ENCODE results near the gene TECTB. TPM values are rescaled to one million over a fixed set of nuclear protein-coding genes. Genes with fewer than 3 reads are reported as not detected.

Gene TECTB
- total and polyA plus RNA-seq, 2 donors, result 0.05 to 0.21 TPM

GRCh38 chr10:112333452-112333851 is 50.3 kb downstream of the TECTB start:
- Histone ChIP-seq H3K9me3 (ENCODE audit: control insufficient read depth in 2 of 2, insufficient read depth in 1 of 2, low read length in 1 of 2) (no peaks in the 10 kb centered on the region), H3K27ac (ENCODE audit: low read depth in 1 of 2, low read length in 1 of 2) (no peak overlapping the region), H3K36me3 (ENCODE audit: control insufficient read depth in 2 of 2, insufficient read depth in 2 of 2, low read length in 1 of 2) (no peaks in the 10 kb centered on the region), H3K27me3 (ENCODE audit: control insufficient read depth in 2 of 2, insufficient read depth in 1 of 2, low read length in 1 of 2) (peaks cover 0 to 3% of the 10 kb centered on the region in 2 donors), H3K4me3 (ENCODE audit: low read length in 2 of 2) (no peak overlapping the region), H3K4me1 (ENCODE audit: control insufficient read depth in 2 of 2, insufficient read depth in 2 of 2, low read length in 2 of 2) (no peaks in the 10 kb centered on the region)
- DNase-seq (ENCODE audit: low read depth in 6 of 9, low spot score in 9 of 9), result no peak
- 87% methylated on average over 4 of the region's 4 CpGs for WGBS

- Histone ChIP-seq H3K4me1 (ENCODE audit: control insufficient read depth in 2 of 2, insufficient read depth in 2 of 2, low read length in 2 of 2) (no peaks in the 10 kb centered on the region), H3K36me3 (ENCODE audit: control insufficient read depth in 2 of 2, insufficient read depth in 2 of 2, low read length in 1 of 2) (no peaks in the 10 kb centered on the region), H3K27me3 (ENCODE audit: control insufficient read depth in 2 of 2, insufficient read depth in 1 of 2, low read length in 1 of 2) (peaks cover 0 to 3% of the 10 kb centered on the region in 2 donors), H3K9me3 (ENCODE audit: control insufficient read depth in 2 of 2, insufficient read depth in 1 of 2, low read length in 1 of 2) (no peaks in the 10 kb centered on the region), H3K27ac (ENCODE audit: low read depth in 1 of 2, low read length in 1 of 2) (no peak overlapping the region), H3K4me3 (ENCODE audit: low read length in 2 of 2) (no peak overlapping the region)
- DNase-seq (ENCODE audit: low read depth in 6 of 9, low spot score in 9 of 9), result no peak
- WGBS, result 47% methylated on average over 5 of the region's 5 CpGs
Measured at GRCh38 chr10:112335111-112335867, 52.1 kb downstream of the TECTB start.

GRCh38 chr10:112335868-112336265 is 52.7 kb downstream of the TECTB start:
- no peak overlapping the region for H3K4me3 ChIP-seq (ENCODE audit: low read length in 2 of 2)
- no peaks in the 10 kb centered on the region for H3K36me3 ChIP-seq (ENCODE audit: control insufficient read depth in 2 of 2, insufficient read depth in 2 of 2, low read length in 1 of 2)
- WGBS, result 36% methylated on average over 4 of the region's 4 CpGs
- no peaks in the 10 kb centered on the region for H3K9me3 ChIP-seq (ENCODE audit: control insufficient read depth in 2 of 2, insufficient read depth in 1 of 2, low read length in 1 of 2)
- no peak for DNase-seq (ENCODE audit: low read depth in 6 of 9, low spot score in 9 of 9)
- H3K27me3 ChIP-seq (ENCODE audit: control insufficient read depth in 2 of 2, insufficient read depth in 1 of 2, low read length in 1 of 2), result peaks cover 0 to 3% of the 10 kb centered on the region in 2 donors
- H3K27ac ChIP-seq (ENCODE audit: low read depth in 1 of 2, low read length in 1 of 2), result no peak overlapping the region
- H3K4me1 ChIP-seq (ENCODE audit: control insufficient read depth in 2 of 2, insufficient read depth in 2 of 2, low read length in 2 of 2), result no peaks in the 10 kb centered on the region

- DNase-seq (ENCODE audit: low read depth in 6 of 9, low spot score in 9 of 9), result no peak
- H3K36me3 ChIP-seq (ENCODE audit: control insufficient read depth in 2 of 2, insufficient read depth in 2 of 2, low read length in 1 of 2), result no peaks in the 10 kb centered on the region
- 89% methylated on average over 5 of the region's 5 CpGs for WGBS
- H3K9me3 ChIP-seq (ENCODE audit: control insufficient read depth in 2 of 2, insufficient read depth in 1 of 2, low read length in 1 of 2), result no peaks in the 10 kb centered on the region
- H3K4me3 ChIP-seq (ENCODE audit: low read length in 2 of 2), result no peak overlapping the region
- no peaks in the 10 kb centered on the region for H3K4me1 ChIP-seq (ENCODE audit: control insufficient read depth in 2 of 2, insufficient read depth in 2 of 2, low read length in 2 of 2)
- peaks cover 0 to 3% of the 10 kb centered on the region in 2 donors for H3K27me3 ChIP-seq (ENCODE audit: control insufficient read depth in 2 of 2, insufficient read depth in 1 of 2, low read length in 1 of 2)
- H3K27ac ChIP-seq (ENCODE audit: low read depth in 1 of 2, low read length in 1 of 2), result no peak overlapping the region
Measured at GRCh38 chr10:112336556-112337201, 53.5 kb downstream of the TECTB start.

- DNase-seq (ENCODE audit: low read depth in 6 of 9, low spot score in 9 of 9), result no peak
- H3K27ac ChIP-seq (ENCODE audit: low read depth in 1 of 2, low read length in 1 of 2), result no peak overlapping the region
- no peaks in the 10 kb centered on the region for H3K9me3 ChIP-seq (ENCODE audit: control insufficient read depth in 2 of 2, insufficient read depth in 1 of 2, low read length in 1 of 2)
- WGBS, result 91% methylated on average over 3 of the region's 3 CpGs
- H3K27me3 ChIP-seq (ENCODE audit: control insufficient read depth in 2 of 2, insufficient read depth in 1 of 2, low read length in 1 of 2), result peaks cover 0 to under 1% of the 10 kb centered on the region in 2 donors
- H3K4me1 ChIP-seq (ENCODE audit: control insufficient read depth in 2 of 2, insufficient read depth in 2 of 2, low read length in 2 of 2), result no peaks in the 10 kb centered on the region
- no peaks in the 10 kb centered on the region for H3K36me3 ChIP-seq (ENCODE audit: control insufficient read depth in 2 of 2, insufficient read depth in 2 of 2, low read length in 1 of 2)
- H3K4me3 ChIP-seq (ENCODE audit: low read length in 2 of 2), result no peak overlapping the region
Measured at GRCh38 chr10:112338957-112339356, 55.8 kb downstream of the TECTB start.

GRCh38 chr10:112340601-112341000 is 57.4 kb downstream of the TECTB start:
- no peaks in the 10 kb centered on the region for H3K4me1 ChIP-seq (ENCODE audit: control insufficient read depth in 2 of 2, insufficient read depth in 2 of 2, low read length in 2 of 2)
- no peak overlapping the region for H3K4me3 ChIP-seq (ENCODE audit: low read length in 2 of 2)
- no peaks in the 10 kb centered on the region for H3K27me3 ChIP-seq (ENCODE audit: control insufficient read depth in 2 of 2, insufficient read depth in 1 of 2, low read length in 1 of 2)
- H3K9me3 ChIP-seq (ENCODE audit: control insufficient read depth in 2 of 2, insufficient read depth in 1 of 2, low read length in 1 of 2), result no peaks in the 10 kb centered on the region
- DNase-seq (ENCODE audit: low read depth in 6 of 9, low spot score in 9 of 9), result no peak
- H3K36me3 ChIP-seq (ENCODE audit: control insufficient read depth in 2 of 2, insufficient read depth in 2 of 2, low read length in 1 of 2), result no peaks in the 10 kb centered on the region
- no peak overlapping the region for H3K27ac ChIP-seq (ENCODE audit: low read depth in 1 of 2, low read length in 1 of 2)
- WGBS, result 95% methylated on average over 2 of the region's 2 CpGs

GRCh38 chr10:112343056-112343806 is 60.0 kb downstream of the TECTB start:
- Histone ChIP-seq H3K36me3 (ENCODE audit: control insufficient read depth in 2 of 2, insufficient read depth in 2 of 2, low read length in 1 of 2) (no peaks in the 10 kb centered on the region), H3K27me3 (ENCODE audit: control insufficient read depth in 2 of 2, insufficient read depth in 1 of 2, low read length in 1 of 2) (no peaks in the 10 kb centered on the region), H3K9me3 (ENCODE audit: control insufficient read depth in 2 of 2, insufficient read depth in 1 of 2, low read length in 1 of 2) (no peaks in the 10 kb centered on the region), H3K4me3 (ENCODE audit: low read length in 2 of 2) (no peak overlapping the region), H3K27ac (ENCODE audit: low read depth in 1 of 2, low read length in 1 of 2) (no peak overlapping the region), H3K4me1 (ENCODE audit: control insufficient read depth in 2 of 2, insufficient read depth in 2 of 2, low read length in 2 of 2) (no peaks in the 10 kb centered on the region)
- no peak for DNase-seq (ENCODE audit: low read depth in 6 of 9, low spot score in 9 of 9)
- 56% methylated on average over 5 of the region's 5 CpGs for WGBS

GRCh38 chr10:112344261-112344660 is 61.1 kb downstream of the TECTB start:
- Histone ChIP-seq H3K27ac (ENCODE audit: low read depth in 1 of 2, low read length in 1 of 2) (no peak overlapping the region), H3K27me3 (ENCODE audit: control insufficient read depth in 2 of 2, insufficient read depth in 1 of 2, low read length in 1 of 2) (no peaks in the 10 kb centered on the region), H3K36me3 (ENCODE audit: control insufficient read depth in 2 of 2, insufficient read depth in 2 of 2, low read length in 1 of 2) (no peaks in the 10 kb centered on the region), H3K4me1 (ENCODE audit: control insufficient read depth in 2 of 2, insufficient read depth in 2 of 2, low read length in 2 of 2) (no peaks in the 10 kb centered on the region), H3K9me3 (ENCODE audit: control insufficient read depth in 2 of 2, insufficient read depth in 1 of 2, low read length in 1 of 2) (no peaks in the 10 kb centered on the region), H3K4me3 (ENCODE audit: low read length in 2 of 2) (no peak overlapping the region)
- WGBS, result 94% methylated on average over 6 of the region's 6 CpGs
- no peak for DNase-seq (ENCODE audit: low read depth in 6 of 9, low spot score in 9 of 9)

GRCh38 chr10:112345202-112345601 is 62.0 kb downstream of the TECTB start:
- H3K27me3 ChIP-seq (ENCODE audit: control insufficient read depth in 2 of 2, insufficient read depth in 1 of 2, low read length in 1 of 2), result no peaks in the 10 kb centered on the region
- no peak for DNase-seq (ENCODE audit: low read depth in 6 of 9, low spot score in 9 of 9)
- 66% methylated on average over 3 of the region's 3 CpGs for WGBS
- H3K4me3 ChIP-seq (ENCODE audit: low read length in 2 of 2), result no peak overlapping the region
- H3K27ac ChIP-seq (ENCODE audit: low read depth in 1 of 2, low read length in 1 of 2), result no peak overlapping the region
- H3K4me1 ChIP-seq (ENCODE audit: control insufficient read depth in 2 of 2, insufficient read depth in 2 of 2, low read length in 2 of 2), result no peaks in the 10 kb centered on the region
- no peaks in the 10 kb centered on the region for H3K9me3 ChIP-seq (ENCODE audit: control insufficient read depth in 2 of 2, insufficient read depth in 1 of 2, low read length in 1 of 2)
- no peaks in the 10 kb centered on the region for H3K36me3 ChIP-seq (ENCODE audit: control insufficient read depth in 2 of 2, insufficient read depth in 2 of 2, low read length in 1 of 2)
